Measurements from ENCODE around the gene STK35.

Gene STK35

GRCh38 chr20:2137552-2138201 is 36.0 kb downstream of the STK35 start:
- DNase-seq: no peak

GRCh38 chr20:2138396-2138795 is 36.8 kb downstream of the STK35 start:
- no peak for DNase-seq

GRCh38 chr20:2139250-2139649 is 37.6 kb downstream of the STK35 start:
- no peak for DNase-seq

GRCh38 chr20:2139736-2140135 is 38.1 kb downstream of the STK35 start:
- DNase-seq: no peak

- no peak for DNase-seq
These were observed 38.9 kb downstream of the STK35 start for GRCh38 chr20:2140561-2140960.

GRCh38 chr20:2141600-2142575 is 40.3 kb downstream of the STK35 start:
- no peak for DNase-seq

GRCh38 chr20:2142649-2143048 is 41.0 kb downstream of the STK35 start:
- no peak for DNase-seq

GRCh38 chr20:2143594-2143993 is 42.0 kb downstream of the STK35 start:
- no peak for DNase-seq

GRCh38 chr20:2144850-2145249 is 43.2 kb downstream of the STK35 start:
- no peak for DNase-seq

- no peak for DNase-seq
These were observed 43.7 kb downstream of the STK35 start for GRCh38 chr20:2145376-2145775.

GRCh38 chr20:2146080-2146867 is 44.6 kb downstream of the STK35 start:
- no peak for DNase-seq

GRCh38 chr20:2149507-2149906 is 47.9 kb downstream of the STK35 start:
- no peak for DNase-seq

- no peak for DNase-seq
These were observed 49.0 kb downstream of the STK35 start for GRCh38 chr20:2150660-2151059.

GRCh38 chr20:2151858-2152281 is 50.2 kb downstream of the STK35 start:
- DNase-seq: no peak

- no peak for DNase-seq
These were observed 50.7 kb downstream of the STK35 start for GRCh38 chr20:2152317-2152716.

GRCh38 chr20:2153326-2153725 is 51.7 kb downstream of the STK35 start:
- no peak for DNase-seq

- no peak for DNase-seq
These were observed 54.6 kb downstream of the STK35 start for GRCh38 chr20:2156224-2156623.

- DNase-seq: no peak
These were observed 55.3 kb downstream of the STK35 start for GRCh38 chr20:2156666-2157624.

- DNase-seq: no peak
These were observed 60.6 kb downstream of the STK35 start for GRCh38 chr20:2162125-2162822.

- DNase-seq: no peak
These were observed 61.2 kb downstream of the STK35 start for GRCh38 chr20:2162823-2163166.

GRCh38 chr20:2163312-2163711 is 61.7 kb downstream of the STK35 start:
- no peak for DNase-seq

- DNase-seq: no peak
These were observed 62.1 kb downstream of the STK35 start for GRCh38 chr20:2163757-2164156.
